Prostate gland (tissue), 2 donors: ENCODE measurements around the gene C20orf202.

Experiments used
- POLR2A ChIP-seq: fragments of 450-650 bp; IDR thresholded peaks from one replicate; pipeline ENCODE4 v1.6.1; 2016; ENCODE audit warnings: antibody characterized with exemption, mild to moderate bottlenecking
- POLR2AphosphoS5 ChIP-seq: sonication (generic); formaldehyde crosslinking; IDR thresholded peaks from one replicate; pipeline ENCODE4 v1.6.1; 2017; ENCODE audit warnings: antibody characterized with exemption
- TF ChIP-seq, protein P1 (sequence below), 4 experiments: fragments of 200-600 bp in 2 of 4; fragments of 450-650 bp in 2 of 4; sonication (generic) in 2 of 4; IDR thresholded peaks; 1 replicate in 3 of 4; 2 replicates in 1 of 4; pipeline ENCODE4 v1.5.1; 2016 to 2019; ENCODE audit warnings: antibody characterized with exemption in 4 of 4, mild to moderate bottlenecking in 2 of 4, moderate library complexity in 2 of 4

DNA sequence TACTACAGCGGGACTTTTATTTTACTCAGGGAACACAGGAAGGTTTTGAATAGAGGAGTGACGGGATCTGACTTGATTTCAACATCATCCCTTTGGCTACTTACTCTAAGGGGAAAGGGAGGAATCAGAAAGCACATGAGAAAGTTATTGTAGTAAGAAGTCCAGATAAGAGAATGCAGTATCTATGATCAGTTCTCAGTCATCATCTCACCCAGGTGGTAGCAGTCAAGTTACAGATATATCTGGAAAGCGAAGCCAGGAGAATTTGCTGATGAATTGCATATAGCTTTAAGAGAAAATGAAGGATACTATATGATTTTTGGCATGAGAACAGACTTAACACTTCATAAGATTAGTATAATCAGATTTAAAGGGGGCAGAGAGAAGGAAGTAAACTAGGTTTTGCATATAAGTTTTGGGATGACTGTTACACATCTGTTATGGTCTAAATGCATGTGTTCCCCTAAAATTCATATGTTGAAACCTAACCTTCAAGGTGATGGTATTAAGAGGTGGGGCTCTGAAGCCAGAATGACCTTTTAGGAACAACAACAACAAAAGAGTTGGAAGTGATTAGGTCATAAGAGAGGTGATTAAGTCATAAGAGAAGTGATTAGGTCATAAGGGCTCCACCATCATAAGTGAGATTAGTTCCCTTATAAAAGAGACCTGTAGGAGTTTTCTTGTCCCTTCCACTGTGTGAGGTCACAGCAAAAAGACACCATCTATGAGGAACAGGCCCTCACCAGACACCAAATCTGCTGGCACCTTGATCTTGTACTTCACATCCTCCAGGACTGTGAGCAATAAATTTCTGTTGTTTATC, 29.2 kb downstream of the C20orf202 start:
- TF ChIP-seq, protein P1, sequence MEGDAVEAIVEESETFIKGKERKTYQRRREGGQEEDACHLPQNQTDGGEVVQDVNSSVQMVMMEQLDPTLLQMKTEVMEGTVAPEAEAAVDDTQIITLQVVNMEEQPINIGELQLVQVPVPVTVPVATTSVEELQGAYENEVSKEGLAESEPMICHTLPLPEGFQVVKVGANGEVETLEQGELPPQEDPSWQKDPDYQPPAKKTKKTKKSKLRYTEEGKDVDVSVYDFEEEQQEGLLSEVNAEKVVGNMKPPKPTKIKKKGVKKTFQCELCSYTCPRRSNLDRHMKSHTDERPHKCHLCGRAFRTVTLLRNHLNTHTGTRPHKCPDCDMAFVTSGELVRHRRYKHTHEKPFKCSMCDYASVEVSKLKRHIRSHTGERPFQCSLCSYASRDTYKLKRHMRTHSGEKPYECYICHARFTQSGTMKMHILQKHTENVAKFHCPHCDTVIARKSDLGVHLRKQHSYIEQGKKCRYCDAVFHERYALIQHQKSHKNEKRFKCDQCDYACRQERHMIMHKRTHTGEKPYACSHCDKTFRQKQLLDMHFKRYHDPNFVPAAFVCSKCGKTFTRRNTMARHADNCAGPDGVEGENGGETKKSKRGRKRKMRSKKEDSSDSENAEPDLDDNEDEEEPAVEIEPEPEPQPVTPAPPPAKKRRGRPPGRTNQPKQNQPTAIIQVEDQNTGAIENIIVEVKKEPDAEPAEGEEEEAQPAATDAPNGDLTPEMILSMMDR (IDR thresholded peaks at IDR 0.05), result no peak
- TF ChIP-seq POLR2A, result no peak
- no peak for TF ChIP-seq POLR2AphosphoS5
